RWPE1 (cell line): ENCODE measurements around the gene KIAA0040.

ENCODE experiments used
- CTCF ChIA-PET: fragments of 350-600 bp; sonication (Branson Sonifier 250); formaldehyde crosslinking; extraction: SDS; loops from one replicate; lab custom pipeline; 2021; lab: Yijun Ruan, JAX
- POLR2A ChIA-PET: fragments of 400-600 bp; formaldehyde crosslinking; extraction: SDS; loops from one replicate; lab custom pipeline; 2020; ENCODE audit warnings: antibody characterized with exemption; ENCODE audit not compliant: low non-redundant PET; lab: Yijun Ruan, JAX
- DNase-seq: peaks from one replicate; pipeline ENCODE4 v3.0.0; 2012; ENCODE audit warnings: low spot score
- H3K27ac ChIP-seq: fragments of 450-650 bp; 2 replicates; pipeline ENCODE4 v1.5.1; 2017
- TF ChIP-seq, protein P1 (sequence below): fragments of 450-650 bp; conservative IDR thresholded peaks from 2 replicates; pipeline ENCODE4 v1.5.1; 2017; ENCODE audit warnings: low read depth, mild to moderate bottlenecking

KIAA0040 gene

DNA sequence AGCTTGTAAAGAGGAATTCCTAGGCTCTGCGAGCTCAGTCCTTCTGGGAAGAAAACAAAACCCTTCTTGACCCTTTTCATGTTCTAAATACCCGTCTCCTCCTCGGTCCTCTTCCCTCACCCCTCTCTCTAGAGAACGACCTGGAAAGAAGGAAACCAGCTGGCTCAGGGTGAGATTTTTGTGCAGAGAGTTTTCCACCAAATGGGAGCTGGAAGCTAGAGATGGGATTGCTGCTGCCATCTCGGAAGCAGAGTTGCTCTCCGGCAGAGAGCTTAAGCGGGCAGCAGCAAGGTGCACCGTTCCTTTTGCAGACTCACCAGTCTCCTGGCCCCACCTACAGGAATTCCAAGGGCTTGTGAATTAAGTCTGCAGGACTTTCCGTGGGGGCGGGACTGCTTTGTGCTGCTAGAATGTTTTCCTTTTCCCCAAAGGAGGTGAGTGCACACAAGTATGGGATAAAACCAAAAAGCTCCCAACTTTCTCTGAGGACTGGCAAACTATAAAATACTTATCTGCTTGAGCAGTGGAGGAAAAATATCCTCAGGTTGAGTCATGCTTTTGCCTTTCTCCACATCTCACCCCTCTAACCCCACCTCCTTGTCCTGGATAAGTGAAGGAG, 29.1 kb upstream of the KIAA0040 start:
- CTCF ChIA-PET = interaction anchor here (0.6 to 1.3 kb wide), 8 partner anchors 18 to 110 kb away, joined by 3 to 8 read pairs (median 4); no protein-coding TSS in a partner anchor
- POLR2A ChIA-PET = interaction anchor here (0.6 kb wide), 1 partner anchor 76 kb away, joined by 3 read pairs; no protein-coding TSS in a partner anchor
- DNase-seq = peak; percentile 76
- TF ChIP-seq, protein P1, sequence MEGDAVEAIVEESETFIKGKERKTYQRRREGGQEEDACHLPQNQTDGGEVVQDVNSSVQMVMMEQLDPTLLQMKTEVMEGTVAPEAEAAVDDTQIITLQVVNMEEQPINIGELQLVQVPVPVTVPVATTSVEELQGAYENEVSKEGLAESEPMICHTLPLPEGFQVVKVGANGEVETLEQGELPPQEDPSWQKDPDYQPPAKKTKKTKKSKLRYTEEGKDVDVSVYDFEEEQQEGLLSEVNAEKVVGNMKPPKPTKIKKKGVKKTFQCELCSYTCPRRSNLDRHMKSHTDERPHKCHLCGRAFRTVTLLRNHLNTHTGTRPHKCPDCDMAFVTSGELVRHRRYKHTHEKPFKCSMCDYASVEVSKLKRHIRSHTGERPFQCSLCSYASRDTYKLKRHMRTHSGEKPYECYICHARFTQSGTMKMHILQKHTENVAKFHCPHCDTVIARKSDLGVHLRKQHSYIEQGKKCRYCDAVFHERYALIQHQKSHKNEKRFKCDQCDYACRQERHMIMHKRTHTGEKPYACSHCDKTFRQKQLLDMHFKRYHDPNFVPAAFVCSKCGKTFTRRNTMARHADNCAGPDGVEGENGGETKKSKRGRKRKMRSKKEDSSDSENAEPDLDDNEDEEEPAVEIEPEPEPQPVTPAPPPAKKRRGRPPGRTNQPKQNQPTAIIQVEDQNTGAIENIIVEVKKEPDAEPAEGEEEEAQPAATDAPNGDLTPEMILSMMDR = peak; percentile 35; the same call in 1 of the 2 replicates
- peak overlapping the region; percentile 78 for H3K27ac ChIP-seq

DNA sequence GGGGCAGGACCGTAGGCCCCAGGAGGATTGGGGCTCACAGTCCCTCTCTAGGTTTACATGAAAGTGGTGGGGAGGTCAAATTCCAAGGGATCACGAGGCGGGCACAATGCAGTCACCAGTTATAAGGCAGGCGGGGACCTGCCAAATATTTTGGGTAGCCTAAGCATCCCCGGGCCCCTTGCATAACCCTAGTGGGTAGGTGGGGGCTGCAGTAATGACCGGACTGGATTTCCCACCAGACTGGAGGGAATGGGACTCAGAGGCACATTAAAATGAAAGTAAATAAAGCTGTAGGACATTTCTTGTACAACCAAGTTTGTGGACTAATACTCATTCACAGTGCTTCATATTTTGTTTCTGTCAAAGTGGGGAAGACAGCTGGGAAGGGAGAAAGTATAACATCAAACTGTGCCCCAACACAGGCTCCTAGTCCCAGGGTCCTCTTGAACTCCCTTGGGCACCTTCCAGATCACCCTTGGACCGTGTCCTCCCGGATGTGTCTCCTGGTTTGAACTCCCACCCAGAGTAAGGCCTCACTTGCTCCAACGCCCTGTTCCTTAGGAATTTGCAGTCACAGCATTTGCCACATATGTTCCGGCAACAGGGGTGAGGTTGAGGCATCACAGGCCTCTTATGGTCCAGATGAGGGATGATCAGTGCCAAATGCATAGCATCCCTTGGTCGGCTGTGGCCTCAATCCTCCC, 28.4 kb upstream of the KIAA0040 start:
- CTCF ChIA-PET = interaction anchor here (0.6 to 1.4 kb wide), 8 partner anchors 18 to 110 kb away, joined by 3 to 8 read pairs (median 4); no protein-coding TSS in a partner anchor

DNA sequence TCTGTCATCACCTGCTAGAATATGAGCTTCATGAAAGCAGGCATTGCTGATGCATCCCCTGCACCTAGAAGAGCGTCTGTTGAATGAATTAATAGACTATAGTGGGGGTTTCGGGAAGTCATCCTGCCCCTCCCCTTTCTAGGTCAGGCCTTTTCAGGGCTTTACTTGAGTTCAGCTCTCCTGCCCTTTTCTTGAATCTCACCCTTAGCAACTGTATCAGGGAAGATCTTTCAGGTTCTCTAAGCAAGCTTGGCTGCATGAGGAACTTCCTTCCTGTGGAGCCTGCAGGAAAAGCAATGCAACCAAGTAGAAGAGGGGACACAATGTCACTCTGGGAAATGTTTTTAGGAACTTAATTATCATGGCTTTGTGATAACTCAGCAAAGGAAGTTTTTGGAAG, 27.2 kb upstream of the KIAA0040 start:
- ChIA-PET POLR2A (no interaction called here), CTCF (interaction anchor here (1.4 kb wide), 1 partner anchor 65 kb away, joined by 4 read pairs; no protein-coding TSS in a partner anchor)
- H3K27ac ChIP-seq = no peak overlapping the region
- no peak for DNase-seq
- TF ChIP-seq, protein P1 = no peak

More for the DNA sequence above, 28.4 kb upstream of the KIAA0040 start:
- H3K27ac ChIP-seq = peak overlapping the region; percentile 78
- TF ChIP-seq, protein P1 = no peak
- DNase-seq = no peak
- POLR2A ChIA-PET = interaction anchor here (0.6 kb wide), 1 partner anchor 76 kb away, joined by 3 read pairs; no protein-coding TSS in a partner anchor

- peak; percentile 66 for DNase-seq
- H3K27ac ChIP-seq = no peak overlapping the region
- ChIA-PET CTCF (no interaction called here), POLR2A (no interaction called here)
- TF ChIP-seq, protein P1 = no peak
Observed at GRCh38 chr1:175218786-175219434, 26.3 kb upstream of the KIAA0040 start.

DNA sequence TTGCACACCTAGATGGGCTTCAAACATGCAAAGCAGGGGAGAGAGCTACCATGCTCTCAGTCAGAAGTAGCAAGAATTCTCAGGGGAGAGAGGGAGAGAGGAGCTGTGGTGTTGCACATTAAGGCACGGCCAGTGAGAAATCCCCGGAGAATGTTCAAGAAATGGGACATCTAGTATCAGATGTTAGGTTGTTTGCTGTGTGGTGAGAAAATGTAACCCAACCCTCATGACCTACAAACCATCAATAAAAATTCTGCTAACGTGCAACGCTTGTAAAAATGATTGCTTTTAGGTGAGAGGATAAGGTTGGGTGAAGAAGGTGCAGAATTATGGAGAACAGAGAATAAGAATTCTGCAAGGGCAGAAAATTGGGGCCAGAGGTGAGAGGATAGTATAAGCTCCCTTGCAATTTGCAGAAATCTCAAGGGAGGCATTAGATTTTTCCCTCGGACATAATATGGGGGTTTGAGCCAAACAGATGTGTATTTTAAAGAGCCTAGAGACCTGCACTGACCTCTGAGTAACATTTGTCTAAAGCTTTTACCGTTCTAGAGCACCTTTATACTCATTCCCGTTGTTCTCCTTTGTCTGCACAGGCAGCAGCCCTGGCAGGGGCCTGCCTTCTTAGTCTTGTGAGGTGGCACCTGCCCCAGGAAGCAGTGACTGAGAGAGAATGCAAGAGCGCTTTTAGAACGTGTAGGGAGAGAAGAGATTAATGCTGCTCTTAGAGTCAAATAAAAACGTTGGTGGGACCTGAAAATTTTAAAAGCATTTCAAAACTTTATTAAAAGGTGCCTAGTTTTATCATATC, 25.4 kb upstream of the KIAA0040 start:
- ChIA-PET POLR2A (no interaction called here), CTCF (interaction anchor here (1.3 kb wide), 1 partner anchor 66 kb away, joined by 4 read pairs; no protein-coding TSS in a partner anchor)
- TF ChIP-seq, protein P1 = no peak
- DNase-seq = no peak
- no peak overlapping the region for H3K27ac ChIP-seq
